Subcutaneous adipose tissue (tissue), 4 donors: ENCODE measurements around the gene MAST4. TPM values are rescaled to one million over a fixed set of nuclear protein-coding genes. Genes with fewer than 3 reads are reported as not detected.

Source experiments
- CTCF ChIP-seq: fragments of 450-650 bp; IDR thresholded peaks from one replicate; pipeline ENCODE4 v1.5.1; 2016; ENCODE audit warnings: low read depth, mild to moderate bottlenecking, control low read depth, antibody characterized with exemption, moderate library complexity
- total RNA-seq, 4 donors: library from RNA; depleted of rRNA; stranded (reverse); fragments of >200 nt; gene quantifications; one replicate each; pipeline ENCODE4 v1.1.0, GENCODE V29; 2016

The MAST4 gene
- total RNA-seq, 4 donors from 2014 or later: 35.2 to 60.7 (median 52.9) TPM

DNA sequence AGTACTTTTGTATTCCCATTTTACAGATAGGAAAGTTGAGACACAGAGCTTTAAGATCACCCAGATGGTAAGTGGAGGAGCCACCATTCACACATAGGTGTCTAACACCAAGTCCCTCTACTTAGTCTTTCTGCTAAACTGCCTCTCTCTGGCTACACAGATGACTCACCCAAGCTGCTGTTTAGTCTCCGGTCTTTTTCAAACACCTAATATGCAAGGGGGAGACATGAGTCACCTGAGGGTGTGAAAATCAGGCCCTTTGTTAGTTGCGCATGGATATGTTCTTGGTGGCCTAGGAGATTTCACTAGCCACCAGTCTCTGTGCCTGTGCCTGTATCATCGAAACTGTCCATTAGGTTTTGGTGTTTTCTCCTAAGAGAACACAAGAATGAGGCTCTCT lies 117.8 kb downstream of the MAST4 start:
- no peak for TF ChIP-seq CTCF

DNA sequence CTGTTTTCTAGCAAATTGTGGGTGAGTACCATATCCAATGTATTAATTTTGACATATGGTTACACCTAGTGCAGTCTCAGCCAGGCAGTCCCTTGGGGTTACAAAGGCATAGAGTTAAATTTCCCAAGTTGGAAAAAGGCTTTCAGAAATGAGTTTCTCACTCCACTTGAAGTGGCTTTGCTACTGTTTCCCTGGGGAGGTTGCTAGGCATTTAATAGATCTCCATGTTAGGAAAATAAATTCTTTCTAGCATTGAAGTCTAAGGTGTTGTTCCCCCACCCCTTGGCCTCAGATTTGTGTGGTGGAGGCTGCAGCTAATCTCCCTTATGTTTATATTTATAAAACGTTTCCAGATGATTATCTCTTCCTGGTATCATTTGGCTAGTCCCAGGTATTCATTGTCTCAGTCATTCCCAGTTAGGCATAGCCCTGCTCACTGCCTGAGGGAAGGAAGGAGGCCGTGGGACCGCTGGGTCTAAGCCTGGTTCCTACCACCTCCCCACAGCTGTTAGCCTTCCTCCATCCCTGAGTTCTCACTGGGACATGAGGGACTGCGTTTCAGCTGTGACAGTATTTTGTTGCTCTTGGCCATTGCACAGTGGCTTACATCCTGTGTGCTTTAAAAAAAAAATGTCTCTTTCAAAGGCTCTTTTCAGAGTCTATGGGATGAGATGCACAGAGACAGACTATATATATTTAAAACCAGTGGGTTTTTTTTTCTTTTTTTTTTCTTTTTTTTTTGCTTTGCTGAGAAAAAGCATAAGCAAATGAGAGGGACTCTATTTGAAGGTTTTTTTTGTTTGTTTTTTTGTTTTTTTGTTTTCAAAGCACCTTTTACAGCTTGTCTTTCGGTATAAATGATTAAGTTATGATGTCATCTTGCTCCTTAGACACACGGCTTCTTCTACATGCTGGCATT lies 121.5 kb downstream of the MAST4 start:
- no peak for TF ChIP-seq CTCF

DNA sequence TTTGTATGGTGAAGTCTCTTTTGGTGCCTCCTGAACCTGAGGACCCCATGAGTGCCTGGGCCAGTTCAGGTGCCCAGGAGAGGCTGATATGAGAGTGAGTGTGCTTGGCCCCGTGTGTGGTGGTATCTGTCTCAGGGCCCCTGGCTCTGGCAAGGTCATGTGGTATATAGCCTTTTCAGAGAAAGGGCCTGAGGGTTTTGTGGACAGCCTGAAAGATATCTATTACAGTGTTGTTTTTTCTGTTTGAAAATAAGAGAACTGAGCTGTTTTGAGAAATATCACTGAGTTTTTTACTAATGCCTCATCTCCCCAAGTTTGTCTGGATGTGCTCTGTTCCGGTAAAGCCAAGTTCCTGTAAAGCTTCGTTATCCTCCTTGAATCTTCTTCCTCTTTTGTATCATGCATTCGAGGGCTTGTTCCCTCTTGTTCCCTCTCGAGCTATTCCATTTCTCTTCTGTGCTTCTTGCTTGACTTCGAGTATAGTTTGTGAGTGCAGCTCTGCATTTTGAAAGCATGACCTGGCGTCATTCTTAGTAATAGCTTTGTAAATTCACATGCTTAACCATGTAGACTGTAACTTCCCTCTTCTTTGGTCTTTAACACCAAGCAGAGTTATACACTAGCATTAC lies 122.3 kb downstream of the MAST4 start:
- TF ChIP-seq CTCF: no peak

DNA sequence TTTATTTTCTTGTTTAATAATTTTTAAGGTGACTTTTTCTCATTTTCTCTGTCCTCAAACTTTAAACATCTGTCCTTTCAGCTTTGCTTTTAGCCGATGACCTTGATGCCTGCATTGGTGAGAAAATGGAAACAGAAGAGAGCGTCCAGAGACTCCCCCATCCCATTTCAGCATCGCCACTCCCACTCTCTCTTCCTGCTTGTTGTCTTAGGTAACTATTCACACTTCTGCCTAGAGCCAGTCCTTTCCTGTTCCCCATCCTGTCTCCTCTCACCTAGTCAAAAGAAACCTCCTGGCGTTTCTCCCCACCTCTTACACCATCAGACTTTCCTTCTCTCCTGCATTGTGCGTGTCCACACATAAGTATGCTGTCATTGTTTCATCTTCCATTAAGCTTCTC lies 124.6 kb downstream of the MAST4 start:
- TF ChIP-seq CTCF: no peak

DNA sequence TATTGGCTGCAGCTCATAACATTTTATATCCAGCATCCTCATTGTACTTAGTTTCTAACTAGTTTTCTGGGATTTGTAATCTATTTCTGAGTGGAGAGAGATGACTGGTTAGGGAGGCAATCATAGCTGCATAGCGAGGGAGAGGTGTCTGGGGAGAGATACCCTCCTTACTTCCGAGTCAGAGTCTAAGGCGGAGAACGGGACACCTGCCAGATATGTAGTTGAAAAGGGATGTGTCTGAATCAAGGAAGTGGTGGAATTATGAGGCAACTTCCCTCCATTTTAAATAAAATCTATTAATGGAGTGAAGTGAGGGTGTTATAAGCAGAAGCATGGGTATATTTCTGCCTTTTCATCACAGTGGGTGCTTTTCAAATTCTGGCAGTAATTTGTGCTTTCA lies 126.5 kb downstream of the MAST4 start:
- TF ChIP-seq CTCF: no peak

DNA sequence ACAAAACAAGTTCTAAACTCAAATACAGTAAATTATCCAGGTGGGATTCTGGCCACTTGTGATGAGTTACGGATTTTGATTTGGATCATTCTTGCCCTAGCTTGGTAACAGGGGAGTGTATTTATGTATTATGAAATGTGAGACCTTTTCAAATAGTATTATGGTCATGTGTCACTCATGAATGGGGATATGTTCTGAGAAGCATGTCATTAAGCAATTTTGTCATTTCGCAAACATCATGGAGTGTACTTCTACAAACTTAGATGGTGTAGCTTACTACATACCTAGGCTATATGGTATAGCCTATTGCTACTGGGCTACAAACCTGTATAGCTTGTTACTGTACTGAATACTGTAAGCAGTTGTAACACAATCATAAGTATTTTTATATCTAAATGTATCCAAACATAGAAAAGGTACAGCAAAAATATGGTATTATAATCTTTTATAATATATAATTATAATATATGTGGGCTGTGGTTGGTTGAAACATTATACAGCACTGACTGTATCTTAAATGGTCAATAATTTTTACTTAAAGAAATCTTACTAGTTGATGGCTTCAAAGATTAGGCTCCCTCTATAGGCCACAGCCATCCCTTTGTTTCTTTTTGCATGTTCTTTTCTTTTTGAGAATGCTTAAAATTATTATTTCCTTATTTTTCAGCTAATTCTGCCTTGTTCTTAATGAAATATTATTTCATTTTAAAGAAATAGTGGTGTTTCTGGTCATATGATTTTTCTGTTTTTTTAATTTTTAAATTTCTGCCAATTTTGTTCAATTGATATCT lies 128.4 kb downstream of the MAST4 start:
- TF ChIP-seq CTCF: no peak

DNA sequence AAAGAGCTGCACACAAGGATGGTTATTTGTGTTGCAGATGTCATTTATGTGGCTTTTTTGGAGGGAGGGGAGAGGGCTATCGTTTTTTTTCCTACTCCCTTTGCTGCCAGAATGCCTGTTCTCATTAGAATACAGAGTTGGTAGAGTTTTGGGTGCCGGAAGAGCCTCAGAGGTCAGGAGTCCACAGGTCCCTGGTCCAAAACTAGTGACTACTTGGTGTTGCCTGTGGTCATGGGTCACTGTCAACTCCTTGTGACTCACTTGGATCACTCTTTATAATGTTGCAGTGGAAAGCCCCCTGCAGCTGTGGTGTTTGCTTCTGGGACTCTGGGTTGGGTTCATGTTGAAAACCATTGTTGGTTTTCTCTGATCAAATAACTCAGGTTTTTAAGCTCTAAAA lies 131.4 kb downstream of the MAST4 start:
- TF ChIP-seq CTCF: no peak
